HCT116 (cell line): ENCODE results near the gene C14orf180. TPM values are rescaled to one million over a fixed set of nuclear protein-coding genes. Genes with fewer than 3 reads are reported as not detected.

Source experiments
- ATAC-seq: fragments of 200-7000 bp; cut with Tn5 transposase; 2 replicates; pipeline ENCODE4 v1.9.1; 2020; ENCODE audit warnings: mild to moderate bottlenecking, moderate library complexity
- BruUV-seq: library from RNA; stranded (reverse); fragments of 400-500 nt; replicated peaks from 2 replicates; lab custom pipeline; 2021; lab: Mats Ljungman, UMichigan
- CTCF ChIA-PET: fragments of 300-600 bp; sonication (Branson Sonifier 250); formaldehyde crosslinking; loops from one replicate; lab custom pipeline; 2021; ENCODE audit warnings: antibody characterized with exemption; lab: Charles Lee
- POLR2A ChIA-PET: fragments of 300-600, 350-600 bp; sonication (Branson Sonifier 250); formaldehyde crosslinking; loops from one replicate; lab custom pipeline; 2021; ENCODE audit warnings: antibody characterized with exemption; lab: Charles Lee
- RAD21 ChIA-PET, 2 experiments: fragments of 300-600 bp; sonication (Branson Sonifier 250); formaldehyde crosslinking; loops; one replicate each; lab custom pipeline; 2023; ENCODE audit warnings: low total read pairs in 2 of 2; ENCODE audit not compliant: uncharacterized antibody in 2 of 2, unreplicated experiment in 2 of 2, low non-redundant PET in 1 of 2; lab: Charles Lee
- DNase-seq: peaks from one replicate; pipeline ENCODE4 v3.0.0-alpha.2; 2010; ENCODE audit warnings: low read depth, low spot score
- H2AFZ ChIP-seq: fragments of 200-600 bp; shearing (Covaris generic), sonication (generic); 2 replicates; pipeline ENCODE4 v1.6.1; 2017; ENCODE audit warnings: low read depth, mixed run types, mixed read lengths, antibody characterized with exemption, low read length; ENCODE audit not compliant: poor library complexity, severe bottlenecking
- H3K27ac ChIP-seq: 2 replicates; pipeline ENCODE4 v1.5.1; 2012; ENCODE audit warnings: low read depth, low read length
- H3K27me3 ChIP-seq: fragments of 200-600 bp; sonication (generic); 2 replicates; pipeline ENCODE4 v1.6.1; 2016; ENCODE audit warnings: mixed run types, low read length, mixed read lengths; ENCODE audit not compliant: insufficient read depth
- H3K36me3 ChIP-seq, 2 experiments: fragments of 200-500 bp in 1 of 2; fragments of 200-600 bp in 1 of 2; sonication (Bioruptor generic) in 1 of 2; sonication (generic) in 1 of 2; 2 replicates each; pipeline versions ENCODE4 v1.5.1 to v1.6.1; 2014 to 2016; ENCODE audit warnings: low read length in 2 of 2, inconsistent platforms in 1 of 2, mixed read lengths in 1 of 2, mixed run types in 1 of 2; ENCODE audit not compliant: insufficient read depth in 2 of 2, control insufficient read depth in 1 of 2
- H3K4me1 ChIP-seq, 2 experiments: fragments of 200-600 bp in 1 of 2; sonication (generic) in 1 of 2; 2 replicates each; pipeline versions ENCODE4 v1.5.1 to v1.6.1; 2012 to 2017; ENCODE audit warnings: low read length in 2 of 2, inconsistent platforms in 1 of 2, mild to moderate bottlenecking in 1 of 2, mixed read lengths in 1 of 2, mixed run types in 1 of 2, moderate library complexity in 1 of 2; ENCODE audit not compliant: insufficient read depth in 2 of 2, control insufficient read depth in 1 of 2
- H3K4me2 ChIP-seq: fragments of 200-600 bp; sonication (generic); 2 replicates; pipeline ENCODE4 v1.6.1; 2017; ENCODE audit warnings: mixed run types, low read length, mixed read lengths
- H3K4me3 ChIP-seq, 2 experiments: fragments of 200-600 bp in 1 of 2; sonication (generic) in 1 of 2; replicated peaks in 1 of 2; 2 replicates each; pipeline ENCODE4 v1.5.1; 2011 to 2016; ENCODE audit warnings: low read length in 2 of 2, control low read depth in 1 of 2, low read depth in 1 of 2, mild to moderate bottlenecking in 1 of 2, mixed read lengths in 1 of 2, mixed run types in 1 of 2
- H3K79me2 ChIP-seq: fragments of 200-600 bp; sonication (generic); 2 replicates; pipeline ENCODE4 v1.6.1; 2017; ENCODE audit warnings: mild to moderate bottlenecking, mixed run types, low read length, moderate library complexity, mixed read lengths; ENCODE audit not compliant: insufficient read depth
- H3K9ac ChIP-seq: fragments of 200-600 bp; sonication (generic); 2 replicates; pipeline ENCODE4 v1.6.1; 2016; ENCODE audit warnings: low read length, mixed read lengths
- H3K9me2 ChIP-seq: fragments of 200-600 bp; sonication (generic), shearing (Covaris generic); 2 replicates; pipeline ENCODE4 v1.6.1; 2017; ENCODE audit warnings: mixed run types, mild to moderate bottlenecking, moderate library complexity; ENCODE audit not compliant: insufficient read depth
- H3K9me3 ChIP-seq, 2 experiments: fragments of 200-500 bp in 1 of 2; fragments of 200-600 bp in 1 of 2; sonication (Bioruptor generic) in 1 of 2; sonication (generic) in 1 of 2; 2 replicates each; pipeline ENCODE4 v1.6.1; 2014 to 2017; ENCODE audit warnings: low read length in 2 of 2, mixed read lengths in 2 of 2, inconsistent platforms in 1 of 2, low read depth in 1 of 2, mild to moderate bottlenecking in 1 of 2, mixed run types in 1 of 2, moderate library complexity in 1 of 2; ENCODE audit not compliant: control insufficient read depth in 1 of 2, insufficient read depth in 1 of 2
- H4K20me1 ChIP-seq: fragments of 200-600 bp; sonication (generic), shearing (Covaris generic); 2 replicates; pipeline ENCODE4 v1.6.1; 2017; ENCODE audit warnings: mixed run types, mild to moderate bottlenecking, moderate library complexity; ENCODE audit not compliant: insufficient read depth
- ELF1 ChIP-seq: IDR thresholded peaks from 2 replicates; pipeline ENCODE4 v1.6.1; 2012; ENCODE audit warnings: low read depth, borderline replicate concordance
- EZH2 ChIP-seq: fragments of 200-600 bp; sonication (generic); IDR thresholded peaks from 2 replicates; pipeline ENCODE4 v1.6.1; 2017; ENCODE audit warnings: antibody characterized with exemption, mixed run types
- EZH2phosphoT487 ChIP-seq: fragments of 200-600 bp; IDR thresholded peaks from 2 replicates; pipeline ENCODE4 v1.6.1; 2018; ENCODE audit warnings: antibody characterized with exemption, borderline replicate concordance
- JUND ChIP-seq: IDR thresholded peaks from 2 replicates; pipeline ENCODE4 v1.6.1; 2012
- POLR2AphosphoS5 ChIP-seq: IDR thresholded peaks from 2 replicates; pipeline ENCODE4 v1.6.1; 2011; ENCODE audit warnings: mild to moderate bottlenecking, low read depth, low read length, moderate library complexity
- SP1 ChIP-seq: IDR thresholded peaks from 2 replicates; pipeline ENCODE4 v1.6.1; 2012; ENCODE audit warnings: low read depth
- TCF7L2 ChIP-seq: IDR thresholded peaks from 2 replicates; pipeline ENCODE4 v1.7.0; 2011; ENCODE audit warnings: borderline replicate concordance, inconsistent platforms; ENCODE audit not compliant: insufficient read depth, insufficient read length; ENCODE audit errors: extremely low read depth
- YY1 ChIP-seq: IDR thresholded peaks from 2 replicates; pipeline ENCODE4 v1.6.1; 2011; ENCODE audit warnings: low read length, low read depth, moderate library complexity, mild to moderate bottlenecking; ENCODE audit not compliant: insufficient replicate concordance; ENCODE audit errors: extremely low read depth
- intact Hi-C: fragments of 100-400 bp; cut with micrococcal nuclease; formaldehyde crosslinking; loops from 2 replicates; pipeline ENCODE4 v1.10.0; 2022
- total RNA-seq: library from RNA; stranded (reverse); gene quantifications from one replicate; pipeline ENCODE4 v1.2.1, GENCODE V29; 2021; ENCODE audit not compliant: unreplicated experiment
- TF ChIP-seq, protein P1 (sequence below): IDR thresholded peaks from 2 replicates; pipeline ENCODE4 v1.6.1; 2011; ENCODE audit warnings: mild to moderate bottlenecking, low read length, moderate library complexity; ENCODE audit not compliant: insufficient replicate concordance; ENCODE audit errors: extremely low read depth
- TF ChIP-seq, protein P2 (sequence below): IDR thresholded peaks from 2 replicates; pipeline ENCODE4 v1.6.1; 2012

C14orf180 gene
- total RNA-seq, 1 experiment from 2014 or later = not detected

DNA sequence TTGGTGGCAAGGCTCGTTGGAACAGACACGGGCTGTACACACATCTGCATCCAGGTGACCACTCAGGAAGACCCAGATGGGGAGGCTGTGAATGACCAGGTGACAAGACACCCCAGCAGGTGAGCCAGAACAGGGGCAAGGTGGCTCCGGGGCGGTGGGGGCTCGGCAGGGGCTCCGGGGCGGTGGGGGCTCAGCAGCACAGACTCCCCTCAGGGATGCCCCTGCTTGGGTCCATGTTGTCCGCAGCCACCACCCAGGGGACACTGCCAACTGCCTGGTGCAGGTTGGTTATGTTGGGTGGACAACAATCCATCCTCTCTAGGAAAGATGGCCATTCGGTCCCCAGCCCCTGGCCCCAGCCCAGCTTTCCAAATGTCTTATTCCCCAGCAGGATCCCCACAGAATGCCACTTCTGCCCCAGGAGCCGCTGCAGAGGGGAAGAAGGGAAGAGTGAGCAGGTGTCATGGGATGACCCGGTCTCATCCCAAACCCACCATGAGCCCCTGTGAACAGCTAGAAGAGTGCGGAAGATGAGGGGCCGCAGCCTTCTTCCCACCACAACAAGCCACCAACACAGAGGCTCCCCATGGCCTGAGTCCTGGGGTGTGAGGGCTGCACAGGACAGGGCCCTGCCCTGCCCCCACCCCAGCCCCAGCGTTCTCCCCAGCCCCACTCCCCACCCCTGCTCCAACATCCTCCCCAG, 31.4 kb upstream of the C14orf180 start:
- Histone ChIP-seq H3K9ac (no peak overlapping the region), H3K79me2 (no peaks in the 10 kb centered on the region), H3K4me1 (no peaks in the 10 kb centered on the region), H3K4me3 (no peak overlapping the region), H3K27me3 (peaks cover 39% of the 10 kb centered on the region), H4K20me1 (no peaks in the 10 kb centered on the region)
- ChIA-PET CTCF (no interaction called here), RAD21 (no interaction called here)
- BruUV-seq = no TSS peak
- TF ChIP-seq EZH2phosphoT487 (no peak), POLR2AphosphoS5 (no peak), TCF7L2 (no peak), ELF1 (no peak), EZH2 (no peak), YY1 (no peak), SP1 (no peak), JUND (no peak)
- TF ChIP-seq, protein P1, sequence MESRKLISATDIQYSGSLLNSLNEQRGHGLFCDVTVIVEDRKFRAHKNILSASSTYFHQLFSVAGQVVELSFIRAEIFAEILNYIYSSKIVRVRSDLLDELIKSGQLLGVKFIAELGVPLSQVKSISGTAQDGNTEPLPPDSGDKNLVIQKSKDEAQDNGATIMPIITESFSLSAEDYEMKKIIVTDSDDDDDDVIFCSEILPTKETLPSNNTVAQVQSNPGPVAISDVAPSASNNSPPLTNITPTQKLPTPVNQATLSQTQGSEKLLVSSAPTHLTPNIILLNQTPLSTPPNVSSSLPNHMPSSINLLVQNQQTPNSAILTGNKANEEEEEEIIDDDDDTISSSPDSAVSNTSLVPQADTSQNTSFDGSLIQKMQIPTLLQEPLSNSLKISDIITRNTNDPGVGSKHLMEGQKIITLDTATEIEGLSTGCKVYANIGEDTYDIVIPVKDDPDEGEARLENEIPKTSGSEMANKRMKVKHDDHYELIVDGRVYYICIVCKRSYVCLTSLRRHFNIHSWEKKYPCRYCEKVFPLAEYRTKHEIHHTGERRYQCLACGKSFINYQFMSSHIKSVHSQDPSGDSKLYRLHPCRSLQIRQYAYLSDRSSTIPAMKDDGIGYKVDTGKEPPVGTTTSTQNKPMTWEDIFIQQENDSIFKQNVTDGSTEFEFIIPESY = no peak
- TF ChIP-seq, protein P2, sequence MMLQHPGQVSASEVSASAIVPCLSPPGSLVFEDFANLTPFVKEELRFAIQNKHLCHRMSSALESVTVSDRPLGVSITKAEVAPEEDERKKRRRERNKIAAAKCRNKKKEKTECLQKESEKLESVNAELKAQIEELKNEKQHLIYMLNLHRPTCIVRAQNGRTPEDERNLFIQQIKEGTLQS = no peak
- TF ChIP-seq, all 23 proteins: peak for 0
- H3K9me2 ChIP-seq = no peaks in the 10 kb centered on the region
- H3K4me2 ChIP-seq = no peak overlapping the region
- intact Hi-C loops = no loop called here
- no peak for DNase-seq
- POLR2A ChIA-PET = no interaction called here
- no peak overlapping the region for H2AFZ ChIP-seq
- H3K9me3 ChIP-seq = no peaks in the 10 kb centered on the region
- no peak overlapping the region for H3K27ac ChIP-seq
- no peaks in the 10 kb centered on the region for H3K36me3 ChIP-seq
- no peak for ATAC-seq
